ENCODE measurements around the gene SPTBN4.
"Not testable (repeated sequence)": the region's sequence is repeated elsewhere in the genome, so short reads cannot be mapped to it uniquely, and the experiment has no call there.

The SPTBN4 gene

DNA sequence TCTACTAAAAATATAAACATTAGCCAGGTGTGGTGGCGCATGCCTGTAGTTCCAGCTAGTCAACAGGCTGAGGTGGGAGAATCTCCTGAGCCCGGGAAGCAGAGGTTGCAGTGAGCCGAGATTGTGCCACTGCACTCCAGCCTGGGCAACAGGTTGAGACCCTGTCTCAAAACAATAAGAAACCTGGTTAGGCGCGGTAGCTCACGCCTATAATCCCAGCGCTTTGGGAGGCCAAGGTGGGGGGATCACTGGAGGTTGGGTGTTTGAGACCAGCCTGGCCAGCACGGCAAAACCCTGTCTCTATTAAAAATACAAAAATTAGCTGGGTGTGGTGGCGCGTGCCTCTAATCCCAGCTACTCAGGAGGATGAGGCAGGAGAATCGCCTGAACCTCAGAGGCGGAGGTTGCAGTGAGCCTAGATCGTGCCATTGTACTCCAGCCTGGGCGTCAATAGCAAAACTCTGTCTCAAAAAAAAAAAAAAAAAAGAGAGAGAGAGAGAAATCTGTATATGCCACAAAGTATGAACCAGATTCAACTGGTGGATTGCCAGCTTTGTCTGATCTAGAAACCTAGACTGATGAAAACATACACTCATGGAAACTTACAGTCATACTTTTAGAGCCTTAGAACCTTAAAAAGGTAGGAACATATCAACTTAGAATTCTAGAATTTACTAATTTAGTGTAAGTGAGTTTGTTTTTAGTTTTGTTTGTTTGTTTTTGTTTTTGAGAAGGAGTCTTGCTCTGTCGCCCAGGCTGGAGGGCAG is 9.3 kb downstream of the SPTBN4 start:
- not testable (repeated sequence) for H3K9me3 ChIP-seq (ENCODE audit: control insufficient read depth in 5 of 5, low read length in 5 of 5); H3K4me3 ChIP-seq (ENCODE audit: low read depth in 1 of 5, low read length in 5 of 5); H3K9ac ChIP-seq (ENCODE audit: low read length in 5 of 5); H3K4me1 ChIP-seq (ENCODE audit: control insufficient read depth in 5 of 5, insufficient read depth in 5 of 5, low read length in 5 of 5); H3K36me3 ChIP-seq (ENCODE audit: control insufficient read depth in 5 of 5, insufficient read depth in 5 of 5, low read length in 5 of 5); H3K27ac ChIP-seq (ENCODE audit: low read depth, low read length); H3K27me3 ChIP-seq (ENCODE audit: control insufficient read depth in 5 of 5, insufficient read depth in 4 of 5, low read length in 5 of 5)

DNA sequence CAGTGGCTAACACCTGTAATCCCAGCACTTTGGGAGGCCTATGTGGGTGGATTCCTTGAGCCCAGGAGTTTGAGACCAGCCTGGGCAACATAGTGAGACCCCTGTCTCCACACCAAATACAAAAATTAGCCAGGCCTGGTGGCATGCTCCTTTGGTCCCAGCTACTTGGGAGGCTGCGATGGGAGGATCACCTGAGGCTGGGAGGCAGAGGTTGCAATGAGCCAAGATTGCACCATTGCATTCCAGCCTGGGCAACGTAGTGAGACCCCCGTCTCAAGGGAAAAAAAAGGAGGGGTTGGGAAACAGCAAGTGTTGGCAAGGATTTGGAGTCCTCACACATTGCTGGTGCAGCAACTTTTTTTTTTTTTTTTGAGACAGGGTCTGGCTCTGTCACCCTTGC is 19.2 kb downstream of the SPTBN4 start:
- Histone ChIP-seq H3K4me1 (ENCODE audit: control insufficient read depth in 5 of 5, insufficient read depth in 5 of 5, low read length in 5 of 5) (peaks cover 0 to 18% (median 10%) of the 10 kb centered on the region in 5 donors), H3K9me3 (ENCODE audit: control insufficient read depth in 5 of 5, low read length in 5 of 5) (no peaks in the 10 kb centered on the region), H3K36me3 (ENCODE audit: control insufficient read depth in 5 of 5, insufficient read depth in 5 of 5, low read length in 5 of 5) (no peaks in the 10 kb centered on the region)

DNA sequence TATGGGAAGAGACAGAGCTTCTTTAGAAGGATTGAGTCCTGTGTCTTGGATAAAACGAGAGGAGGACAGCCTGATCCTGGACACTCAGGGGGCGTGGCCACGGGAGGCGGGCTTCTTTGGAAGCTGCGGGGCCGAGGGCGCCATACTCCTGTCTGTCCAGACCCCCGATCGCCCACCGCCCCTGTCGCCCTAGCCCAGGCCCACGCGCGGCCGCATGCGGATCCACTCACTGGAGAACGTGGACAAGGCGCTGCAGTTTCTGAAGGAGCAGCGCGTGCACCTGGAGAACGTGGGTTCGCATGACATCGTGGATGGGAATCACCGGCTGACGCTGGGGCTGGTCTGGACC is 23.1 kb downstream of the SPTBN4 start:
- Histone ChIP-seq H3K27me3 (ENCODE audit: control insufficient read depth in 5 of 5, insufficient read depth in 4 of 5, low read length in 5 of 5) (no peaks in the 10 kb centered on the region), H3K4me1 (ENCODE audit: control insufficient read depth in 5 of 5, insufficient read depth in 5 of 5, low read length in 5 of 5) (peaks cover 0 to 18% (median 10%) of the 10 kb centered on the region in 5 donors), H3K4me3 (ENCODE audit: low read depth in 1 of 5, low read length in 5 of 5) (no peak overlapping the region), H3K27ac (ENCODE audit: low read depth, low read length) (no peak overlapping the region), H3K9ac (ENCODE audit: low read length in 5 of 5) (peak overlapping the region in 1 of 5 donors; percentile 17), H3K36me3 (ENCODE audit: control insufficient read depth in 5 of 5, insufficient read depth in 5 of 5, low read length in 5 of 5) (peaks cover 0 to 6% (median 0%) of the 10 kb centered on the region in 5 donors), H3K9me3 (ENCODE audit: control insufficient read depth in 5 of 5, low read length in 5 of 5) (no peaks in the 10 kb centered on the region)

More for the DNA sequence above, 19.2 kb downstream of the SPTBN4 start:
- H3K4me3 ChIP-seq (ENCODE audit: low read depth in 1 of 5, low read length in 5 of 5) = no peak overlapping the region
- no peaks in the 10 kb centered on the region for H3K27me3 ChIP-seq (ENCODE audit: control insufficient read depth in 5 of 5, insufficient read depth in 4 of 5, low read length in 5 of 5)
- no peak overlapping the region for H3K9ac ChIP-seq (ENCODE audit: low read length in 5 of 5)
- H3K27ac ChIP-seq (ENCODE audit: low read depth, low read length) = no peak overlapping the region

DNA sequence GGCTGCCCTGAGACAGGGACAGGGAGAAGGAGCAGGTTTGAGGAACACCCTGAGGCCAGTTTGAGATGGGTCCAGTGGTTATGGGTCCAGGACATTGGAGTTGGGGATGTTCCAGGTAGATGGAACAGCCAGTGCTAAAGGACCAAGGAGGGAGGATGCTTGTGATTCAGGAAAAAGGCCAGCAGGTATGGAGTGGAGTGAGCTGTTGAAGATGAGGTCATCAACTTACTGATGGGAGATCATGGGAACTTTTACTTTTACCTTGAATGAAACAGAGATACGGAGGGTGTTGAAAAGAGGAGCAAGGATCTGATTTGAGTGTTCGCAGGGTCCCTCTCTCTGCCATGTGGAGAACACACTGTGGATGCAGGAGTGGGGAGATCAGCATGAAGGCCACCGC is 25.5 kb downstream of the SPTBN4 start:
- H3K4me3 ChIP-seq (ENCODE audit: low read depth in 1 of 5, low read length in 5 of 5) = no peak overlapping the region
- no peaks in the 10 kb centered on the region for H3K9me3 ChIP-seq (ENCODE audit: control insufficient read depth in 5 of 5, low read length in 5 of 5)
- peaks cover 0 to 18% (median 10%) of the 10 kb centered on the region in 5 donors for H3K4me1 ChIP-seq (ENCODE audit: control insufficient read depth in 5 of 5, insufficient read depth in 5 of 5, low read length in 5 of 5)
- peaks cover 0 to 10% (median 3%) of the 10 kb centered on the region in 5 donors for H3K36me3 ChIP-seq (ENCODE audit: control insufficient read depth in 5 of 5, insufficient read depth in 5 of 5, low read length in 5 of 5)
- H3K27me3 ChIP-seq (ENCODE audit: control insufficient read depth in 5 of 5, insufficient read depth in 4 of 5, low read length in 5 of 5) = no peaks in the 10 kb centered on the region
- no peak overlapping the region for H3K9ac ChIP-seq (ENCODE audit: low read length in 5 of 5)
- H3K27ac ChIP-seq (ENCODE audit: low read depth, low read length) = no peak overlapping the region

DNA sequence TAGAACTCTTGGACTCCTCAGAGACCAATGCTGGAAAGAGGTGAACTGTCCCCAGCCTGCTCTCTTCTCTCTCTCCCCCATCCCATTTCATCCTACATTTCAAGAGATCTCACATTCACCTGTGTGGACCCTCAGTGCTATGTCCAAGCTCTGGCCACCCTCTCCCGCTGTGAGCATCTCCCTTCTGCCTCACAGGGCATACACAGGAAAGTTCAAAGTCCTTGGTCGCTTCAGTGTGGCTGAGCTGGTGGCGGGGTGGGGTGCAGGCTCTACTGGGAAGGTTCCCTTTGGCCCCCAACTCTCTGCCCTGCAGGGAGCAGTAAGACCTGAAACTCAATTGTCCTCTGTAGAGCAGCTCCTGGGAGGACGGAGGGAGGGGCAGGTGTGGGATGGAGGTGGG is 27.0 kb downstream of the SPTBN4 start:
- Histone ChIP-seq H3K9ac (ENCODE audit: low read length in 5 of 5) (no peak overlapping the region), H3K4me3 (ENCODE audit: low read depth in 1 of 5, low read length in 5 of 5) (no peak overlapping the region), H3K27ac (ENCODE audit: low read depth, low read length) (no peak overlapping the region), H3K27me3 (ENCODE audit: control insufficient read depth in 5 of 5, insufficient read depth in 4 of 5, low read length in 5 of 5) (no peaks in the 10 kb centered on the region), H3K9me3 (ENCODE audit: control insufficient read depth in 5 of 5, low read length in 5 of 5) (no peaks in the 10 kb centered on the region), H3K4me1 (ENCODE audit: control insufficient read depth in 5 of 5, insufficient read depth in 5 of 5, low read length in 5 of 5) (peaks cover 0 to 7% (median 0%) of the 10 kb centered on the region in 5 donors), H3K36me3 (ENCODE audit: control insufficient read depth in 5 of 5, insufficient read depth in 5 of 5, low read length in 5 of 5) (peaks cover 0 to 13% (median 3%) of the 10 kb centered on the region in 5 donors)

DNA sequence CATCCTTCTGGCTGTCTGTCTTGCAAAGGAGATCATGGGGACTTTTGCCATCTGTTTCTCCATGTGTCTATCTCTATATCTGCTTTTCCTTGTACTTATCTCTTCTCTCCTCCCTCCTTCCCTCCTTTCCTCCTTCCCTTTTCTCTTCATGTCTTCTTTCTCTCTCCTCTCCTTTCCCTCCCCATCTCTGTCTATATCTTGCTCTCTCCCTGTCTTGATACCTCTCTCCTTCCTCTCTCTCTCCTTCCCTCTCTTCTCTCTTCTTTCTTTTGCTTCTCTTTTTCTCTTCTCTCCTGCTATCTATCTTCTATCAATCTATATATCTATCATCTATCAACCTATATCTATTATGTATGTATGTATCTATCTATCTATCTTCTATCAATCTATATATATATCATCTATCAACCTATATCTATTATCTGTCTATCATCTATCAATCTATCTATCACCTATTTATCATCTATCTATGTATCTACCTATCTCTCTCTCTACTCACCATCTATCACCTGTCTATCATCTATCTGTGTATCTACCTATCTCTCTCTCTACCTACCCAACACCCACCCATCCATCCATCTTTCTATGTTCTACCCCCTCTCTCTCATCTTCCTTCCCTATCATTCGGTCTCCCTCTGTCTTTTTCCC is 27.5 kb downstream of the SPTBN4 start:
- Histone ChIP-seq H3K4me3 (ENCODE audit: low read depth in 1 of 5, low read length in 5 of 5) (no peak overlapping the region), H3K9me3 (ENCODE audit: control insufficient read depth in 5 of 5, low read length in 5 of 5) (no peaks in the 10 kb centered on the region), H3K27ac (ENCODE audit: low read depth, low read length) (no peak overlapping the region), H3K4me1 (ENCODE audit: control insufficient read depth in 5 of 5, insufficient read depth in 5 of 5, low read length in 5 of 5) (peaks cover 0 to 4% (median 0%) of the 10 kb centered on the region in 5 donors), H3K9ac (ENCODE audit: low read length in 5 of 5) (no peak overlapping the region), H3K27me3 (ENCODE audit: control insufficient read depth in 5 of 5, insufficient read depth in 4 of 5, low read length in 5 of 5) (no peaks in the 10 kb centered on the region), H3K36me3 (ENCODE audit: control insufficient read depth in 5 of 5, insufficient read depth in 5 of 5, low read length in 5 of 5) (peaks cover 0 to 13% (median 3%) of the 10 kb centered on the region in 5 donors)

DNA sequence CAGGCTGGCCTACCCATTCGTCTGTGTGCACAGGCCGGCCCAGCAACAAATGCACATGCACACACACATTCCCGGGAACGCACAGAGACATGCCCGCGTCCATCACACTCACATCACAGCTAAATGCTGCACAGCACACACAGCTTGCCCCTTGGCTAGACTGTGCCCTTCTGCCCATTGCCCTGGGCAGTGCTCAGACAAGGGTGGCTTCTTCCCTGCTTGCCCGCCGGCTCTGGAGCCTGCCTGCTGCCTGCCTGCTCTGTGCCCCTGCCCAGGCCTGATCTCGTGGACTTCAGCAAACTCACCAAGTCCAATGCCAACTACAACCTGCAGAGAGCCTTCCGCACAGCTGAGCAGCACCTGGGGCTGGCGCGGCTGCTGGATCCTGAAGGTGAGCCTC is 30.4 kb downstream of the SPTBN4 start:
- Histone ChIP-seq H3K4me1 (ENCODE audit: control insufficient read depth in 5 of 5, insufficient read depth in 5 of 5, low read length in 5 of 5) (no peaks in the 10 kb centered on the region), H3K9me3 (ENCODE audit: control insufficient read depth in 5 of 5, low read length in 5 of 5) (no peaks in the 10 kb centered on the region), H3K9ac (ENCODE audit: low read length in 5 of 5) (no peak overlapping the region), H3K27ac (ENCODE audit: low read depth, low read length) (no peak overlapping the region), H3K36me3 (ENCODE audit: control insufficient read depth in 5 of 5, insufficient read depth in 5 of 5, low read length in 5 of 5) (peaks cover 0 to 13% (median 3%) of the 10 kb centered on the region in 5 donors), H3K4me3 (ENCODE audit: low read depth in 1 of 5, low read length in 5 of 5) (no peak overlapping the region), H3K27me3 (ENCODE audit: control insufficient read depth in 5 of 5, insufficient read depth in 4 of 5, low read length in 5 of 5) (no peaks in the 10 kb centered on the region)

DNA sequence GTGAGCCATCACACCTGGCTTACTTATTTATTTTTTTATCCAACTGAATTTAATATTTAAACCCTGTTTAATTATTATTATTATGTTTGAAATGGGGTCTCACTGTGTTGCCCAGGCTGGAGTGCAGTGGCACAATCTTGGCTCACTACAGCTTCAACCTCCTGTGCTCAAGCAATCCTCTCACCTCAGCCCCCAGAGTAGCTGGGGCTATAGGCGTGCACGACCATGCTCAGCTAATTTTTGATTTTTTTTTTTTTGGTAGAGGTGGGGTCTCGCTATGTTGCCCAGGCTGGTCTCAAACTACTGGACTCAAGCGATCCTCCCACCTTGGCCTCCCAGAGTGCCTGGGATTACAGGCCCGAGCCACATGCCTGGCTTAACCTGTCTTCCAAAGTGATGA is 32.5 kb downstream of the SPTBN4 start:
- no peak overlapping the region for H3K27ac ChIP-seq (ENCODE audit: low read depth, low read length)
- H3K36me3 ChIP-seq (ENCODE audit: control insufficient read depth in 5 of 5, insufficient read depth in 5 of 5, low read length in 5 of 5) = peaks cover 0 to 12% (median 3%) of the 10 kb centered on the region in 5 donors
- H3K4me3 ChIP-seq (ENCODE audit: low read depth in 1 of 5, low read length in 5 of 5) = no peak overlapping the region
- no peak overlapping the region for H3K9ac ChIP-seq (ENCODE audit: low read length in 5 of 5)
- no peaks in the 10 kb centered on the region for H3K4me1 ChIP-seq (ENCODE audit: control insufficient read depth in 5 of 5, insufficient read depth in 5 of 5, low read length in 5 of 5)
- H3K27me3 ChIP-seq (ENCODE audit: control insufficient read depth in 5 of 5, insufficient read depth in 4 of 5, low read length in 5 of 5) = peaks cover 0 to 3% (median 0%) of the 10 kb centered on the region in 5 donors
- no peaks in the 10 kb centered on the region for H3K9me3 ChIP-seq (ENCODE audit: control insufficient read depth in 5 of 5, low read length in 5 of 5)

DNA sequence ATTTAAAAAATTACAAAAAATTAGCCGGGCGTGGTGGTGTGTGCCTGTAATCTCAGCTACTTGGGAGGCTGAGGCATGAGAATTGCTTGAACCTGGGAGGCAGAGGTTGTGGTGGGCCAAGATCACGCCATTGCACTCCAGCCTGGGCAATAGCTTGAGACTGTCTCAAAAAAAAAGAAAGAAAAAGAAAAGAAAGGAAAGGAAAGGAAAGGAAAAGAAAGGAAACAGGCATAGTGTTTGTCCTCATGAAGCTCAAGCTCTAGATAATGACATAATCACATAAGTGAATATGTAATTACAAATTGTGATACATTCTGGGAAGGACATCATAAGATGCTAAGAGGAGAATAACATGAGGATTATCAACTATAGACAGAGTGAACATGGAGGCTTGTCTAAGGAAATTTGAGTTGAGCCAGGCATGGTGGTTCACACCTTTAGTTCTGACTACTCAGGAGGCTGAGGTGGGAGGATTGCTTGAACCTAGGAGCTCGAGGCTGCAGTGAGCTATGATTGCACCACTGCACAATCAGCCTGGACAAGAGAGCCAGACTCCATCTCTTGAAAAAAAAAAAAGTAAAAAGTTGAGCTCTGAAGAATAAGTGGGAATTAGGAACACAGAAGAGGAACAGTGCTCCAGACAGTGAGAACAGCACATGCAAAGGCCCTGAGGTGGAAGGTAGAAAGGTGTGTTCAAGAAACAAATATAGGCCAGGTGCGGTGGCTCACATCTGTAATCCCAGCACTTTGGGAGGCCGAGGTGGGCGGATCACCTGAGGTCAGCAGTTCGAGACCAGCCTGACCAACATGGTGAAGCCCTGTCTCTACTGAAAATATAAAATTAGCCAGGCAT is 34.1 kb downstream of the SPTBN4 start:
- not testable (repeated sequence) for H3K27ac ChIP-seq (ENCODE audit: low read depth, low read length); H3K9me3 ChIP-seq (ENCODE audit: control insufficient read depth in 5 of 5, low read length in 5 of 5); H3K27me3 ChIP-seq (ENCODE audit: control insufficient read depth in 5 of 5, insufficient read depth in 4 of 5, low read length in 5 of 5)

DNA sequence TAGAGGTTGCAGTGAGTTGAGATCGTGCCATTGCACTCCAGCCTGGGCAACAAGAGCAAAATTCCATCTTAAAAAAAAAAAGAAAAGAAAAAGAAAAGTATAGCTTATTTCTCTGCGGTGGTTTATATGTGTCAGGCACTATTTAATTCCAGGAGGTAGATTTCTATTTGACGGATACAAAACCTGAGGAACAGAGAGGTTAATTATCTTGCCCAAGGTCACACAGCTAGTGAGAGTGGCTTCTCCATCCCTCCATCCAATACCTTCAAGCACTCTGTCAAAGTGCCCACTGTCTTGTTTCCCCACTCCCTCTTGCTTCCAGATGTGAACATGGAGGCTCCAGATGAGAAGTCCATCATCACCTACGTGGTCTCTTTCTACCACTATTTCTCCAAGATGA is 34.8 kb downstream of the SPTBN4 start:
- no peak overlapping the region for H3K4me3 ChIP-seq (ENCODE audit: low read depth in 1 of 5, low read length in 5 of 5)

More for the DNA sequence above, 34.1 kb downstream of the SPTBN4 start:
- not testable (repeated sequence) for H3K36me3 ChIP-seq (ENCODE audit: control insufficient read depth in 5 of 5, insufficient read depth in 5 of 5, low read length in 5 of 5); H3K4me1 ChIP-seq (ENCODE audit: control insufficient read depth in 5 of 5, insufficient read depth in 5 of 5, low read length in 5 of 5); H3K4me3 ChIP-seq (ENCODE audit: low read depth in 1 of 5, low read length in 5 of 5); H3K9ac ChIP-seq (ENCODE audit: low read length in 5 of 5)

More for the DNA sequence above, 34.8 kb downstream of the SPTBN4 start:
- Histone ChIP-seq H3K9me3 (ENCODE audit: control insufficient read depth in 5 of 5, low read length in 5 of 5) (no peaks in the 10 kb centered on the region), H3K9ac (ENCODE audit: low read length in 5 of 5) (no peak overlapping the region), H3K4me1 (ENCODE audit: control insufficient read depth in 5 of 5, insufficient read depth in 5 of 5, low read length in 5 of 5) (no peaks in the 10 kb centered on the region), H3K36me3 (ENCODE audit: control insufficient read depth in 5 of 5, insufficient read depth in 5 of 5, low read length in 5 of 5) (peaks cover 0 to 8% (median 3%) of the 10 kb centered on the region in 5 donors), H3K27me3 (ENCODE audit: control insufficient read depth in 5 of 5, insufficient read depth in 4 of 5, low read length in 5 of 5) (peaks cover 0 to 3% (median 0%) of the 10 kb centered on the region in 5 donors), H3K27ac (ENCODE audit: low read depth, low read length) (no peak overlapping the region)
